T47D (cell line): ENCODE measurements around the gene AFF1.

ENCODE experiments used
- DNase-seq, 2 experiments: peaks; one replicate each; pipeline versions ENCODE4 v3.0.0 to v3.0.0-alpha.2; 2011 to 2012; ENCODE audit warnings: low read depth in 1 of 2, low spot score in 1 of 2
- JUND ChIP-seq: IDR thresholded peaks from 2 replicates; pipeline ENCODE4 v1.6.1; 2012; ENCODE audit warnings: low read depth
- in situ Hi-C: cut with HindIII; loops from 2 replicates; pipeline ENCODE4 v1.10.0; 2016; ENCODE audit warnings: low sequenced_read_pairs, low pct_unique_long_range_greater_than_20kb

AFF1 gene

GRCh38 chr4:87093443-87094123, 158.8 kb downstream of the AFF1 start:
- peak; percentile 31 to 51 for DNase-seq
- in situ Hi-C loops: no loop called here
- no peak for TF ChIP-seq JUND

- no peak for DNase-seq
- in situ Hi-C loops: no loop called here
Measured at GRCh38 chr4:87097075-87097474, 162.3 kb downstream of the AFF1 start.

GRCh38 chr4:87100168-87100567, 165.4 kb downstream of the AFF1 start:
- in situ Hi-C loops: no loop called here
- TF ChIP-seq JUND: no peak
- no peak for DNase-seq

More at GRCh38 chr4:87097075-87097474, 162.3 kb downstream of the AFF1 start:
- no peak for TF ChIP-seq JUND

GRCh38 chr4:87101543-87102199, 166.9 kb downstream of the AFF1 start:
- no peak for TF ChIP-seq JUND
- in situ Hi-C loops: no loop called here
- DNase-seq: peak in 1 of 2 experiments; percentile 49

- TF ChIP-seq JUND: no peak
- in situ Hi-C loops: no loop called here
- no peak for DNase-seq
Measured at GRCh38 chr4:87103086-87103485, 168.3 kb downstream of the AFF1 start.

GRCh38 chr4:87103691-87104187, 168.9 kb downstream of the AFF1 start:
- peak in 1 of 2 experiments; percentile 54 for DNase-seq
- no peak for TF ChIP-seq JUND
- in situ Hi-C loops: no loop called here

GRCh38 chr4:87105101-87105845, 170.5 kb downstream of the AFF1 start:
- in situ Hi-C loops: no loop called here
- TF ChIP-seq JUND: no peak
- no peak for DNase-seq

- in situ Hi-C loops: no loop called here
- DNase-seq: no peak
- no peak for TF ChIP-seq JUND
Measured at GRCh38 chr4:87108142-87108546, 173.3 kb downstream of the AFF1 start.

GRCh38 chr4:87109121-87109520, 174.3 kb downstream of the AFF1 start:
- TF ChIP-seq JUND: no peak
- in situ Hi-C loops: no loop called here
- DNase-seq: no peak

GRCh38 chr4:87109945-87110344, 175.1 kb downstream of the AFF1 start:
- in situ Hi-C loops: no loop called here
- no peak for TF ChIP-seq JUND
- no peak for DNase-seq

GRCh38 chr4:87112063-87112462, 177.3 kb downstream of the AFF1 start:
- in situ Hi-C loops: no loop called here
- DNase-seq: no peak
- no peak for TF ChIP-seq JUND

- DNase-seq: no peak
- in situ Hi-C loops: no loop called here
- no peak for TF ChIP-seq JUND
Measured at GRCh38 chr4:87114245-87115062, 179.6 kb downstream of the AFF1 start.
